Erythroblast (primary cell): Measurements from ENCODE around the gene ATG9A.

Experiments used
- GATA1 ChIP-seq: IDR thresholded peaks from 2 replicates; pipeline ENCODE4 v1.6.1; 2011; ENCODE audit warnings: low read depth, mild to moderate bottlenecking, control low read depth, low read length, moderate library complexity
- POLR2A ChIP-seq: IDR thresholded peaks from 2 replicates; pipeline ENCODE4 v1.6.1; 2011; ENCODE audit warnings: mild to moderate bottlenecking, low read length

DNA sequence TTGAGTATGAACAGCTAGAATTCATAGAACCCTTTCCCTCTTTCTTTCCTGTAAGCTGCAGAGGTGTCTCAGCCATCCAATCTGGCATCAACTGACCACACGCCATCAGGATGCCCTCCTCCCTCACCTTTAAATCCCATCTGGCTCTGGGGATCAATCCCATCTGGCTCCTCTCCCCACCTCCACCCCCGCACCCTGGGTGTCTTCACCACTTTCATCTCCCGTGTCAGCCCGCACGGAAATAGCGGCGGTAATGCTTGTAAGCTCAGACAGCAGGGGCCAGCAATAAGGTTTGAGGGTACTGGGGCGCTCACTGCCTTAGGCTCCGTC lies 23.1 kb upstream of the ATG9A start:
- TF ChIP-seq POLR2A (no peak), GATA1 (no peak)
